NB4 (cell line): ENCODE measurements around the gene SAMD4A.

ENCODE experiments used
- CTCF ChIP-seq: IDR thresholded peaks from one replicate; pipeline ENCODE4 v1.5.1; 2012; ENCODE audit warnings: low read depth, low read length
- MYC ChIP-seq: IDR thresholded peaks from 2 replicates; pipeline ENCODE4 v1.6.1; 2011; ENCODE audit warnings: low read depth, low read length
- POLR2A ChIP-seq: IDR thresholded peaks from 2 replicates; pipeline ENCODE4 v1.6.1; 2011; ENCODE audit warnings: mild to moderate bottlenecking; ENCODE audit not compliant: insufficient read length; ENCODE audit errors: extremely low read depth

DNA sequence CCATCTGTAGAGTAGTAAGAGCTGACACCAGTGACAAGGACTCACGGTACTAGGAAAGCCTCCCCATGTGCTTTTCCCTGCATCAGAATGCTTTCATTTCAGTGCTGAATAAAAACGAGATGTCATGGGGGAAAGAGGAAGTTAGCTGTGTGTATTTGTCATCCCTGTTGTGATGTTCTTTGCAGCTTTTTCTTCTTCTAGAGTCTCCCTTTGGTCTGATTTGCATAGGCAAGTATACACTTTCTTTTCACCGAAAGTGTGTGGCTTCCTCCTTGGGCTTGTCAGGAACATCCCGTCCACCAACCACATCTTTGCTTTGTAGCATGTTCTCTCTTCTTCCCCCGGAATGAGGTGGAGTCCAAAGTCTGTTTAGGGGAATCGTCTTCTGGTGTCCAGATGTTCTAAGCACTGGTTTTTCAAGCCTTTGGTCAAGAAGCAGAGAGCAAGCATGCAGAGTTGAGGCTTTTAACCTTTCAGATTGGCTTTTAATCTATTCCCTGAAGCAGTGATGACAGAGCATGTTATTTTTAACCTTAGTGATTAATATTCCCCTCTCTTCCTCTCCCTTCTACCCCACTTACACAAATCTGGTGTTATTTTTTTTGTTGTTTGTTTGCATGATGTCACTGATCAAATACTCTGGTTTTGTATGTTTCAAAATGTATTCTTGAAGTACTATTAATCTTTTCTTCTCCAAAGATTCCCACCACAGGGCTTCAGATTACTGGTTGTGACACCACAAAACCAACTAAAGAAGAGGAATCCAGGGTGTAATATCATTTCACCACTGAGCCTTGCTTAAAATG is 163.4 kb downstream of the SAMD4A start:
- no peak for TF ChIP-seq CTCF
- no peak for TF ChIP-seq POLR2A
- TF ChIP-seq MYC = no peak
